SK-N-SH treated with all-trans-retinoic acid at 6 μM for 48 hours (cell line): ENCODE data around the gene TOR2A.

Experiments
- ATAC-seq: fragments of 200-7000 bp; cut with Tn5 transposase; 3 replicates; pipeline ENCODE4 v1.9.1; 2020; ENCODE audit warnings: mild to moderate bottlenecking, moderate library complexity
- ARNTL ChIP-seq: fragments of 450-650 bp; formaldehyde crosslinking; IDR thresholded peaks from 2 replicates; pipeline ENCODE4 v1.5.0; 2020; ENCODE audit warnings: low read depth, mild to moderate bottlenecking, moderate library complexity, borderline replicate concordance
- BACH2 ChIP-seq: fragments of 250-450 bp; sonication (Bioruptor Pico); IDR thresholded peaks from 2 replicates; pipeline ENCODE4 v1.9.0; 2021; ENCODE audit warnings: mild to moderate bottlenecking, borderline replicate concordance
- CSDC2 ChIP-seq: fragments of 250-450 bp; sonication (Bioruptor Pico); IDR thresholded peaks from 2 replicates; pipeline ENCODE4 v1.5.0; 2020; ENCODE audit warnings: mild to moderate bottlenecking, moderate library complexity
- ESRRG ChIP-seq: fragments of 250-450 bp; sonication (Bioruptor Pico); IDR thresholded peaks from 2 replicates; pipeline ENCODE4 v1.6.1; 2021; ENCODE audit warnings: mild to moderate bottlenecking
- GLIS3 ChIP-seq: fragments of 250-450 bp; sonication (Bioruptor Pico); IDR thresholded peaks from 2 replicates; pipeline ENCODE4 v1.5.0; 2020; ENCODE audit warnings: mild to moderate bottlenecking, moderate library complexity
- ISL1 ChIP-seq: fragments of 250-450 bp; sonication (Bioruptor Pico); IDR thresholded peaks from 2 replicates; pipeline ENCODE4 v2.1.2; 2022; ENCODE audit warnings: mild to moderate bottlenecking, moderate library complexity
- OSR1 ChIP-seq: fragments of 250-450 bp; sonication (Bioruptor Pico); IDR thresholded peaks from 2 replicates; pipeline ENCODE4 v1.8.0; 2022; ENCODE audit warnings: moderate library complexity, mild to moderate bottlenecking, inconsistent platforms
- PPARA ChIP-seq: fragments of 250-450 bp; sonication (Bioruptor Pico); IDR thresholded peaks from 2 replicates; pipeline ENCODE4 v1.5.0; 2020; ENCODE audit warnings: mild to moderate bottlenecking, borderline replicate concordance
- RARB ChIP-seq: fragments of 250-450 bp; sonication (Bioruptor Pico); IDR thresholded peaks from 2 replicates; pipeline ENCODE4 v1.8.0; 2021; ENCODE audit warnings: mild to moderate bottlenecking, moderate library complexity
- SNAI2 ChIP-seq: fragments of 250-450 bp; sonication (Bioruptor Pico); IDR thresholded peaks from 2 replicates; pipeline ENCODE4 v1.5.0; 2020; ENCODE audit warnings: mild to moderate bottlenecking, moderate library complexity
- TOX ChIP-seq: fragments of 250-450 bp; sonication (Bioruptor Pico); IDR thresholded peaks from 2 replicates; pipeline ENCODE4 v1.8.0; 2021; ENCODE audit warnings: mild to moderate bottlenecking, moderate library complexity, borderline replicate concordance
- ZC3H10 ChIP-seq: fragments of 250-450 bp; sonication (Bioruptor Pico); IDR thresholded peaks from 2 replicates; pipeline ENCODE4 v1.5.1; 2021; ENCODE audit warnings: mild to moderate bottlenecking, moderate library complexity
- ZFP3 ChIP-seq: fragments of 250-450 bp; sonication (Bioruptor Pico); IDR thresholded peaks from 2 replicates; pipeline ENCODE4 v1.5.0; 2020; ENCODE audit warnings: mild to moderate bottlenecking, moderate library complexity
- ZNF565 ChIP-seq: fragments of 450-650 bp; formaldehyde crosslinking; conservative IDR thresholded peaks from 2 replicates; pipeline ENCODE4 v1.5.0; 2020; ENCODE audit warnings: low read depth, mild to moderate bottlenecking, moderate library complexity
- ZNF70 ChIP-seq: fragments of 450-650 bp; formaldehyde crosslinking; IDR thresholded peaks from 2 replicates; pipeline ENCODE4 v1.5.0; 2020; ENCODE audit warnings: mild to moderate bottlenecking, moderate library complexity
- ZNF8 ChIP-seq: fragments of 450-650 bp; formaldehyde crosslinking; IDR thresholded peaks from 2 replicates; pipeline ENCODE4 v1.5.0; 2020; ENCODE audit warnings: mild to moderate bottlenecking, moderate library complexity
- TF ChIP-seq, protein P1 (sequence below): fragments of 250-450 bp; sonication (Bioruptor Pico); IDR thresholded peaks from 2 replicates; pipeline ENCODE4 v1.8.0; 2021; ENCODE audit warnings: low read depth, mild to moderate bottlenecking, moderate library complexity, borderline replicate concordance
- TF ChIP-seq, protein P2 (sequence below): fragments of 250-450 bp; sonication (Bioruptor Pico); IDR thresholded peaks from 2 replicates; pipeline ENCODE4 v1.5.0; 2020; ENCODE audit warnings: mild to moderate bottlenecking, moderate library complexity
- TF ChIP-seq, protein P3 (sequence below): fragments of 250-450 bp; sonication (Bioruptor Pico); IDR thresholded peaks from 2 replicates; pipeline ENCODE4 v1.5.1; 2021; ENCODE audit warnings: mild to moderate bottlenecking, moderate library complexity
- TF ChIP-seq, protein P4 (sequence below): fragments of 250-450 bp; sonication (Bioruptor Pico); IDR thresholded peaks from 2 replicates; pipeline ENCODE4 v1.8.0; 2020; ENCODE audit warnings: mild to moderate bottlenecking, moderate library complexity, borderline replicate concordance
- TF ChIP-seq, protein P5 (sequence below): fragments of 250-450 bp; sonication (Bioruptor Pico); IDR thresholded peaks from 2 replicates; pipeline ENCODE4 v1.5.1; 2020; ENCODE audit warnings: low read depth, mild to moderate bottlenecking, moderate library complexity

TOR2A gene

DNA sequence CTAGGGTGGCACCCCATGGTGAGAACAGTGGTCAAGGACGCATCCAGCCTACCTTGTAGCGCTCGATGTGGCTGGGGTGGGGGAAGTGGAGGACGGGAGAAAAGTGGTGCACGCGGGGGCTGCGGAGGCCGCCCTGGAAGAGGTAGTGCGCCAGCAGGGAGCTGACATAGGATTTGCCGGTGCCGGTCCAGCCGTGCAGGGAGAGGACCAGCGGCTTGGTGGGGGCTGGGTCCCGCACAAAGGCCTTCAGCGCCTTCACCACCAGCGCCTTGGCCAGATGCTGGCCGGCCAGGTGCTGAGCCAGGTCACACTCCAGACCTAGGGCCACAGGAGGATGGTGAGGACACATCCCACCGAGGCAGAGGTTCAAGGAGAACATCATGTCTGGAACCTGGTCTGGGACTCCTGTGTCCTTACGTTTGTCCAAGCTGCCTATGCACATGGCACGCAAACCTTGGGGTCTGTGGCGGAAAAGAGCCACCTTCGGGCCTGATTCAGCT lies 797 bp downstream of the TOR2A start:
- ATAC-seq = no peak
- no peak for TF ChIP-seq TOX (CRISPR knock-in tag)
- no peak for TF ChIP-seq ESRRG (CRISPR knock-in tag)
- TF ChIP-seq BACH2 (CRISPR knock-in tag) = no peak
- TF ChIP-seq ARNTL (CRISPR knock-in tag) = no peak
- TF ChIP-seq, protein P1, sequence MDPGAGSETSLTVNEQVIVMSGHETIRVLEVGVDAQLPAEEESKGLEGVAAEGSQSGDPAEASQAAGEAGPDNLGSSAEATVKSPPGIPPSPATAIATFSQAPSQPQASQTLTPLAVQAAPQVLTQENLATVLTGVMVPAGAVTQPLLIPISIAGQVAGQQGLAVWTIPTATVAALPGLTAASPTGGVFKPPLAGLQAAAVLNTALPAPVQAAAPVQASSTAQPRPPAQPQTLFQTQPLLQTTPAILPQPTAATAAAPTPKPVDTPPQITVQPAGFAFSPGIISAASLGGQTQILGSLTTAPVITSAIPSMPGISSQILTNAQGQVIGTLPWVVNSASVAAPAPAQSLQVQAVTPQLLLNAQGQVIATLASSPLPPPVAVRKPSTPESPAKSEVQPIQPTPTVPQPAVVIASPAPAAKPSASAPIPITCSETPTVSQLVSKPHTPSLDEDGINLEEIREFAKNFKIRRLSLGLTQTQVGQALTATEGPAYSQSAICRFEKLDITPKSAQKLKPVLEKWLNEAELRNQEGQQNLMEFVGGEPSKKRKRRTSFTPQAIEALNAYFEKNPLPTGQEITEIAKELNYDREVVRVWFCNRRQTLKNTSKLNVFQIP = no peak
- TF ChIP-seq, all 23 proteins: peak for 0

DNA sequence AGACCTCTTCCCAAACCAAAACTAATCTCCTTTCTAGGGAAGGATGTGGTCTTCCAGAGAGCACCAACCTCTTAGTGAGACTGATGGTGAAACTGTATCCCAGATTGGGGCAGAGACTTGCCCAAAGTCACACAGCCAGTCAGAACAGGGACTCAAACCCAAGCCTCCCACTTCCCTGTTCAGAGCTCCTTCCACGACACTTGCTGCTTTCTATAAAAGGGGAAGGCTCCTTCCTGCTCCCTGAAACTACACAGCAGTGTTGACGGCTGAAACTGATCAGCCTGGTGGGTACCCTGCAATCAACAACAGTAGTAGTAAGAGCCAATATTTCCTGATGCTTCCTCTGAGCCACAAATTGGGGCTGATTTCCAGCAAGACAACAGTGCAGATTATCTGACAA lies 1.5 kb downstream of the TOR2A start:
- no peak for ATAC-seq
- TF ChIP-seq TOX (CRISPR knock-in tag) (no peak), OSR1 (CRISPR knock-in tag) (no peak), SNAI2 (CRISPR knock-in tag) (no peak), ZNF565 (CRISPR knock-in tag) (no peak), CSDC2 (CRISPR knock-in tag) (no peak)
- TF ChIP-seq, protein P2, sequence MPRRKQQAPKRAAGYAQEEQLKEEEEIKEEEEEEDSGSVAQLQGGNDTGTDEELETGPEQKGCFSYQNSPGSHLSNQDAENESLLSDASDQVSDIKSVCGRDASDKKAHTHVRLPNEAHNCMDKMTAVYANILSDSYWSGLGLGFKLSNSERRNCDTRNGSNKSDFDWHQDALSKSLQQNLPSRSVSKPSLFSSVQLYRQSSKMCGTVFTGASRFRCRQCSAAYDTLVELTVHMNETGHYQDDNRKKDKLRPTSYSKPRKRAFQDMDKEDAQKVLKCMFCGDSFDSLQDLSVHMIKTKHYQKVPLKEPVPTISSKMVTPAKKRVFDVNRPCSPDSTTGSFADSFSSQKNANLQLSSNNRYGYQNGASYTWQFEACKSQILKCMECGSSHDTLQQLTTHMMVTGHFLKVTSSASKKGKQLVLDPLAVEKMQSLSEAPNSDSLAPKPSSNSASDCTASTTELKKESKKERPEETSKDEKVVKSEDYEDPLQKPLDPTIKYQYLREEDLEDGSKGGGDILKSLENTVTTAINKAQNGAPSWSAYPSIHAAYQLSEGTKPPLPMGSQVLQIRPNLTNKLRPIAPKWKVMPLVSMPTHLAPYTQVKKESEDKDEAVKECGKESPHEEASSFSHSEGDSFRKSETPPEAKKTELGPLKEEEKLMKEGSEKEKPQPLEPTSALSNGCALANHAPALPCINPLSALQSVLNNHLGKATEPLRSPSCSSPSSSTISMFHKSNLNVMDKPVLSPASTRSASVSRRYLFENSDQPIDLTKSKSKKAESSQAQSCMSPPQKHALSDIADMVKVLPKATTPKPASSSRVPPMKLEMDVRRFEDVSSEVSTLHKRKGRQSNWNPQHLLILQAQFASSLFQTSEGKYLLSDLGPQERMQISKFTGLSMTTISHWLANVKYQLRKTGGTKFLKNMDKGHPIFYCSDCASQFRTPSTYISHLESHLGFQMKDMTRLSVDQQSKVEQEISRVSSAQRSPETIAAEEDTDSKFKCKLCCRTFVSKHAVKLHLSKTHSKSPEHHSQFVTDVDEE (CRISPR knock-in tag) = no peak
- TF ChIP-seq, all 23 proteins: peak for 0

DNA sequence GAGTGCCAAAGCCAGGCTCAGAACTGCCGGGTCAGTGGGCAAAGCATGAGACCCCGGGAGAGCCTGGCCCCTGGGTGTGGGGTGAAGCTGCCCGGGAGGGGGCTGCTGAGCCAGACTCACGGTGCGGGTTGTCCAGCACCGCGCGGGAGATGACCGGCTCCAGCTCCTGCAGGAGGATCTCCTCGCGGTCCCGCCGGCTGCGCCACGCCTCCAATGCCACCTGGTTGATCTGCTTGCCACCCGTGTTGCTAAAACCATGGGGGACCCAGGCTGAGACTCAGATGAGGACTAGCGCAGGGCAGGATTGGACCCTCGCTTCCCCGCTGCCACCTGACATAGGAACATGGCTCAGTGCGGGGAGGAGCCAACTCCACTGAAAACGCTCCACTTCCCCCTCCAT lies 2.6 kb downstream of the TOR2A start:
- ATAC-seq = no peak
- TF ChIP-seq, protein P1 = no peak
- TF ChIP-seq ZNF565 (CRISPR knock-in tag) (no peak), PPARA (CRISPR knock-in tag) (no peak), CSDC2 (CRISPR knock-in tag) (no peak), ZNF70 (CRISPR knock-in tag) (no peak), ESRRG (CRISPR knock-in tag) (no peak), ISL1 (CRISPR knock-in tag) (no peak), ZNF8 (CRISPR knock-in tag) (no peak), ARNTL (CRISPR knock-in tag) (no peak), SNAI2 (CRISPR knock-in tag) (no peak), RARB (CRISPR knock-in tag) (no peak), ZC3H10 (no peak), BACH2 (CRISPR knock-in tag) (no peak), TOX (CRISPR knock-in tag) (no peak), GLIS3 (no peak), ZFP3 (CRISPR knock-in tag) (no peak)
- TF ChIP-seq, protein P3, sequence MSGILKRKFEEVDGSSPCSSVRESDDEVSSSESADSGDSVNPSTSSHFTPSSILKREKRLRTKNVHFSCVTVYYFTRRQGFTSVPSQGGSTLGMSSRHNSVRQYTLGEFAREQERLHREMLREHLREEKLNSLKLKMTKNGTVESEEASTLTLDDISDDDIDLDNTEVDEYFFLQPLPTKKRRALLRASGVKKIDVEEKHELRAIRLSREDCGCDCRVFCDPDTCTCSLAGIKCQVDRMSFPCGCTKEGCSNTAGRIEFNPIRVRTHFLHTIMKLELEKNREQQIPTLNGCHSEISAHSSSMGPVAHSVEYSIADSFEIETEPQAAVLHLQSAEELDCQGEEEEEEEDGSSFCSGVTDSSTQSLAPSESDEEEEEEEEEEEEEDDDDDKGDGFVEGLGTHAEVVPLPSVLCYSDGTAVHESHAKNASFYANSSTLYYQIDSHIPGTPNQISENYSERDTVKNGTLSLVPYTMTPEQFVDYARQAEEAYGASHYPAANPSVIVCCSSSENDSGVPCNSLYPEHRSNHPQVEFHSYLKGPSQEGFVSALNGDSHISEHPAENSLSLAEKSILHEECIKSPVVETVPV (CRISPR knock-in tag) = no peak
- TF ChIP-seq, protein P4, sequence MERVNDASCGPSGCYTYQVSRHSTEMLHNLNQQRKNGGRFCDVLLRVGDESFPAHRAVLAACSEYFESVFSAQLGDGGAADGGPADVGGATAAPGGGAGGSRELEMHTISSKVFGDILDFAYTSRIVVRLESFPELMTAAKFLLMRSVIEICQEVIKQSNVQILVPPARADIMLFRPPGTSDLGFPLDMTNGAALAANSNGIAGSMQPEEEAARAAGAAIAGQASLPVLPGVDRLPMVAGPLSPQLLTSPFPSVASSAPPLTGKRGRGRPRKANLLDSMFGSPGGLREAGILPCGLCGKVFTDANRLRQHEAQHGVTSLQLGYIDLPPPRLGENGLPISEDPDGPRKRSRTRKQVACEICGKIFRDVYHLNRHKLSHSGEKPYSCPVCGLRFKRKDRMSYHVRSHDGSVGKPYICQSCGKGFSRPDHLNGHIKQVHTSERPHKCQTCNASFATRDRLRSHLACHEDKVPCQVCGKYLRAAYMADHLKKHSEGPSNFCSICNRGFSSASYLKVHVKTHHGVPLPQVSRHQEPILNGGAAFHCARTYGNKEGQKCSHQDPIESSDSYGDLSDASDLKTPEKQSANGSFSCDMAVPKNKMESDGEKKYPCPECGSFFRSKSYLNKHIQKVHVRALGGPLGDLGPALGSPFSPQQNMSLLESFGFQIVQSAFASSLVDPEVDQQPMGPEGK = no peak
- TF ChIP-seq, protein P5, sequence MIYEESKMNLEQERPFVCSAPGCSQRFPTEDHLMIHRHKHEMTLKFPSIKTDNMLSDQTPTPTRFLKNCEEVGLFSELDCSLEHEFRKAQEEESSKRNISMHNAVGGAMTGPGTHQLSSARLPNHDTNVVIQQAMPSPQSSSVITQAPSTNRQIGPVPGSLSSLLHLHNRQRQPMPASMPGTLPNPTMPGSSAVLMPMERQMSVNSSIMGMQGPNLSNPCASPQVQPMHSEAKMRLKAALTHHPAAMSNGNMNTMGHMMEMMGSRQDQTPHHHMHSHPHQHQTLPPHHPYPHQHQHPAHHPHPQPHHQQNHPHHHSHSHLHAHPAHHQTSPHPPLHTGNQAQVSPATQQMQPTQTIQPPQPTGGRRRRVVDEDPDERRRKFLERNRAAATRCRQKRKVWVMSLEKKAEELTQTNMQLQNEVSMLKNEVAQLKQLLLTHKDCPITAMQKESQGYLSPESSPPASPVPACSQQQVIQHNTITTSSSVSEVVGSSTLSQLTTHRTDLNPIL (CRISPR knock-in tag) = no peak
- TF ChIP-seq, protein P2 (CRISPR knock-in tag) = no peak
